Measurements from ENCODE around the gene MDFIC.

The MDFIC gene

GRCh38 chr7:115005251-115005650 lies 83.4 kb downstream of the MDFIC start:
- FAIRE-seq, result no peak

- FAIRE-seq, result no peak
Measured at GRCh38 chr7:115005953-115006352, 84.1 kb downstream of the MDFIC start.

- FAIRE-seq, result no peak
Measured at GRCh38 chr7:115007751-115008150, 85.9 kb downstream of the MDFIC start.

- no peak for FAIRE-seq
Measured at GRCh38 chr7:115008465-115009114, 86.7 kb downstream of the MDFIC start.

DNA sequence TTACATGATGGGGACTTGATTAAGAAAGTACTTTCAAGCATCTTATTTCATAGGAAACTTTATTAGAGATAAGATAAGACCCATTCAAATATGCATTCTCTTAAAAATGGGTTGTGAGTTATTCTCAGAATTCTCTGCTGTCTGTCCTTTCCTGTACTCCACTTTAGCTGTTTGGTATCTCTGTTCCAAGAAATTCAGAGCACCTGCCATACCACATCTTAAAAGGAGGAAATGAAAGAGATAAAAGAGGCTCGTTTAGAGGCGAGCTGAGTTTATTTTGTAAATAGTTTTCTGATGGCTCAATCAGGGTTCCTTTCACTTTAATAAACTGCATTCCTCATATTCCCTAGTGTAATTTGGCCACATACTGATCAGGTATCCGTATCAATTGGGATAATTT lies 87.2 kb downstream of the MDFIC start:
- no peak for FAIRE-seq

- FAIRE-seq, result peak; percentile 98
Measured at GRCh38 chr7:115009736-115010440, 88.0 kb downstream of the MDFIC start.

DNA sequence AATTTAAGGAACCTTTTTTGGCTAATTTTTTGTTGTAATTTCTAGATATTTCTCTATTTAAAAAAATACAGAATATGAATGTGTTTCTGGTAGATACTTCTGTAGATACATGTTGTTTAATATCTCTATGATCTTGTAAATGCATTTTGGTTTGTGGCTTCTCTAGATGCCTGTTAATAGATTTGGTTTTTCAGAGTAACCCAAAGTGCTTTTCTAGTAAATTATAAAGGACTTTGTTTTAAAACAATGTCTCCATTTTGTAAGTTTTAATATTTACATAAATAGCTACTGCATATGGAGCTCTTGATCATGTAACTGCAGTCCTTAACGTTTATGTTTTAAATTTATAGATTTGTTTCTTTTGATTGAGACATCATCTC lies 88.5 kb downstream of the MDFIC start:
- no peak for FAIRE-seq

GRCh38 chr7:115013886-115014285 lies 92.0 kb downstream of the MDFIC start:
- FAIRE-seq, result no peak

- peak; percentile 72 for FAIRE-seq
Measured at GRCh38 chr7:115014794-115015193, 92.9 kb downstream of the MDFIC start.

GRCh38 chr7:115015619-115016018 lies 93.7 kb downstream of the MDFIC start:
- FAIRE-seq, result no peak

DNA sequence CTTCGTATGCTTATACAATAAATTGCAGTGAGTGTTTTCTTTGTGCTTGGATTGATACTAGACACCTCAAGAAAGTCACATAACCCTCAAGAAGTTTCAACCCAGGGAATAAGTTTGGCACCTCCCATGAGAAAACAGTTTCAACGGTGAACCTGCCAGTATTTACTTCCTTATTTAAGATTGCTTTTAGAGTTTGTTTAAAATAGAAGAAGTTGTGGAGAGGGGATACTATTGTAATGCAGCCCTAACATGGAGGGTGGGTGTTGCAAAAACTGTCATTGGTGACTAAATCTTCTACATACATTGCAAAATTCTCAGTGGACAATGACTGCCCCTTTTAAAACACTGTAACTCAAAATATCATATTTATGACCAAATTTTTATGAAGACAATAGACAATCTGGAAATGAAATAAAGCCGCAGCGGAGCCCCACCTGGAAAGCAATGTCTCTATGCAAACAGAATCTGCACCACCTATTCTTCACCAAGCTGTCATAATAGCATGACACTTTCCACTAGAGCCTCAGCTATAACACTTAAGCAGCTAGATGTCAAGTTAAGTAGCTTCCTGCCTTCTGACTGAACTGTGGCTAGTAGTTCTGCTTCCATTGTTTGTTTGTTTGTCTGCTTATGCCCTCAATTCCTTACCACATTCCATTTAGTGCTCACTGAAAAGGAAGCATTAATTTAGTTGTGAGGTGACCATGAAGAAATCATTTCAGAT lies 98.2 kb downstream of the MDFIC start:
- FAIRE-seq, result no peak

DNA sequence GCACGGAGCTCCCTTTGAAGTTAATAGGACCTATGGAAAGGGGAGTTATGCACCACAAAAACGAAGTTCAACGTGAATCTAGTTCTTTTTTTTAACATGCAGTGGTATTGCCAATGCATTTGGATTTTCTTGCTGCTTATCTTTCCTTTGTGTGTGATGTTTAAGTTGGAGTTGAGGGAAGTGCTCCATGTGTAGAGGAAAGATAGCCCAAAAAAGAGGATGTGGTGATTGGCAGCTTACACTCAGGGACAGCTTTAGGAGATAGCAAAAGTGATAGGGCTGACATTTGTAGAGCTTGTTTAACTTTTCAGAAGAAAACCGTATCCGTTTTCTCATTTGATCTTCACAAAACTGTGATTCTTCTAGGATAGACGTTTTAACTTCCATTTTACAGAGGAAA lies 101.3 kb downstream of the MDFIC start:
- no peak for FAIRE-seq

DNA sequence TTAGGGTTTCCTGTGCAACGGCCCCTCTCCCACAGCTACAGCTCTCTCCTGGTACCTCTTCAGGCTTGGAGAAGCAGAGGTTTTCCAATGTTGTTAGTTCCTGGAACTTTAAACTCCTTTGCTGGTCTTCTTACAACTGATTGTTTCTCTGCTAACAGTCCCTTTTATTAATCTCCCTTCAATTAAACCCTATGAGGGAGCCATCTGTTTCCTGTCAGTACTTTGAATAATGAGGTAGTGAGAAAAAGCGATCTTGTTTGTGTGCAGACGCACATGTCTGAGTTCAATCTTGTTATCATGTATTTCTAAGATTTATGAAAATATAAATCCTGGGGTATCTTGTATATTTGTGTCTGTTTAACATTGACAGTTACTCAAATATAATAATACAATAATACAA lies 102.4 kb downstream of the MDFIC start:
- FAIRE-seq, result no peak

DNA sequence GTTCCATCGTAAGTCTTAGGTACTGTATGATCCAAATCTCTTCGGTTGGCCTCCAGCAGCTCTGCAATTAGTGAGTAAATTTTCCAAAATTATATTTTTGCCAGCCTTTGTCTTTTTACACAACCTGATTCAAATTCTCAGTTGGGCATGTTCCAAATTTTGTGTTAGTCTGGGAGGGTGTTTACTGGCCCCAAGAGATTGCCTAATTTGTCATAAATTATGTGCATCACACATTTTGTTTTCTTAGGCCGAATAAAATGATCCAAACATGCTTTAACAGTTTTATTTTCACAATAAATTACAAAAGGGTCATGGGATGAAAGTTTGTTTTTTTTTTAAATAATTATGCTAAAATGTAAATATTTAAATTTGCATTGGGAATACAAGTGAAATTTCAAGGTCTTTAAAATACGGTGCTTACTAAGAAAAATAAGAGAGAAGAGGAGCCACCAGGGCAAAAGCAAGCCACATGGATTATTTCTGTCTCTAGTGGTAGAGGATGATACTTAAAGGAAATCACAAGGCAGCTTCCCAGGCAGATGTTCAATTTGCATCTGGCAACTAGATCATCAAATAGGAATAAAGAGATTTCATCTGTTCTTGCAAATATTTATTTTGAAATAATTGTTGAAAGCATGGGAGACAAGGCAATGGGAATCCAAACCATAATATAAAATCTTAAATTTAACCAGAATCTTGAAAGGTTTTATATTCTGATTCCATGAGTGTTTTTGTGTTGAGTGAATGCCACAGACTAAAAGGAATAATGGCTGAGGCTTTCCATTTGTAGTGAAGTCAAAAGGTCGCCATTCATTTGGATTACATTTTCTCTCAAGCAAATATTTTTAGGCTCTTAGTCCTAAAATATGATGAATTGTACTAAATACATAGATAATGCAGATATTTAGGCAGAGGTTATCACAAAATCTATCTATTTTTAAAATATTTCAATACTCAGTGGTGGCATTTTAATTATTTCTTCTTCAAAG lies 111.1 kb downstream of the MDFIC start:
- peak; percentile 23 for FAIRE-seq

- FAIRE-seq, result no peak
Measured at GRCh38 chr7:115033917-115034459, 112.1 kb downstream of the MDFIC start.

DNA sequence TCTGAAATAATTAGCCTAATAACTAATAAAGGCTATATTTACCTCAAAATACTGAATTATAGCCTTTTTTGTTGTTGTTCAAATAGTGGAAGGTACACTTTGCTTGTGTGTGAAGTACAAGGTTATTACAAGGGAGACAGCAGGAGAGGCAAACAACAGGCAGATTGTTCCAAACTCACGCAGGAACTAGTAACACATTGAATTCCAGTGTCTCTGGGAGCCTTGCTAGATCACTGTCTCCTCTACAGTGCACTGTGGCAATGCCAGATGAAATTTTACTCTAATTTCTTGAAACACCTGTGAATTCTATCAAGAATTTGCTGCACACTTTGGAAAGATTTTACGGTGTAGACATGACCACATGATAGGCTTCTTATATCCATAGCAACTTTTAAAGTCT lies 112.6 kb downstream of the MDFIC start:
- FAIRE-seq, result no peak

- no peak for FAIRE-seq
Measured at GRCh38 chr7:115037128-115037802, 115.4 kb downstream of the MDFIC start.

- FAIRE-seq, result no peak
Measured at GRCh38 chr7:115038158-115038557, 116.3 kb downstream of the MDFIC start.

GRCh38 chr7:115040057-115040456 lies 118.2 kb downstream of the MDFIC start:
- no peak for FAIRE-seq

DNA sequence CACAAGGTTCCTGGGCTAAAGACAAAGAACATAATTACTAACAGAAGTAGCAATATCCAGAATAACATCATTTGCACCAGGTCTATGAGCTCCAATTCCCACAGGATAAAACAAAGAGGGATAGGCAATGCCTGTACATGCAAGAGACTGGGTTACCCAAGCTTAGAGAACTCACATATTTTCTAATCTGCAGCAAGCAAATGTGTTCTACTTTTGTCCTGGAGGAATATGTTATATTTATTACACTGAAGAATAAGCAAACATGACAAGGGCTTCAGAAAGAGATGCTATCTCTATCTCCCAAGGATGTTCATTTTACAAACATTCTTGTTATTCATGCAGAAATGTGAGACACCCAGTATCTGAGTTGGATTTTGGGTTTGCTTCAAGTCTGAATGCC lies 118.6 kb downstream of the MDFIC start:
- FAIRE-seq, result no peak

GRCh38 chr7:115042596-115042995 lies 120.7 kb downstream of the MDFIC start:
- FAIRE-seq, result no peak

GRCh38 chr7:115043605-115044004 lies 121.7 kb downstream of the MDFIC start:
- FAIRE-seq, result no peak
